HepG2 (cell line): ENCODE measurements around the gene MTHFR. TPM values are rescaled to one million over a fixed set of nuclear protein-coding genes. Genes with fewer than 3 reads are reported as not detected.
A peak's percentile ranks its signal among the peaks of the same experiment; 100 is the strongest.

Experiments used
- AHR ChIP-seq: IDR thresholded peaks from 2 replicates; pipeline ENCODE4 v1.6.1; 2018; ENCODE audit warnings: missing genetic modification reagents, missing compliant biosample characterization
- GFI1 ChIP-seq: sonication (generic); formaldehyde crosslinking; IDR thresholded peaks from 2 replicates; pipeline ENCODE4 v1.5.0; 2020; ENCODE audit warnings: missing genetic modification reagents, mild to moderate bottlenecking, borderline replicate concordance
- HMG20A ChIP-seq: IDR thresholded peaks from 2 replicates; pipeline ENCODE4 v1.6.1; 2016; ENCODE audit warnings: borderline replicate concordance
- KLF9 ChIP-seq: IDR thresholded peaks from 2 replicates; pipeline ENCODE4 v1.6.1; 2016; ENCODE audit warnings: low read depth
- NBN ChIP-seq: fragments of 450-650 bp; conservative IDR thresholded peaks from 2 replicates; pipeline ENCODE4 v1.6.1; 2017
- RAD21 ChIP-seq: fragments of 450-650 bp; formaldehyde crosslinking; IDR thresholded peaks from 2 replicates; pipeline ENCODE4 v1.5.0; 2020; ENCODE audit warnings: mild to moderate bottlenecking
- SSRP1 ChIP-seq: IDR thresholded peaks from 2 replicates; pipeline ENCODE4 v1.6.1; 2016; ENCODE audit warnings: control low read depth
- TEAD2 ChIP-seq: sonication (generic); formaldehyde crosslinking; IDR thresholded peaks from 2 replicates; pipeline ENCODE4 v1.9.0; 2021; ENCODE audit warnings: missing genetic modification reagents
- THYN1 ChIP-seq: sonication (generic); formaldehyde crosslinking; IDR thresholded peaks from 2 replicates; pipeline ENCODE4 v1.8.1; 2023; ENCODE audit warnings: low read depth, mild to moderate bottlenecking, moderate library complexity, missing genetic modification reagents, borderline replicate concordance
- ZNF24 ChIP-seq: fragments of 450-650 bp; IDR thresholded peaks from 2 replicates; pipeline ENCODE4 v1.6.1; 2017; ENCODE audit warnings: antibody characterized with exemption, mild to moderate bottlenecking
- ZNF282 ChIP-seq: fragments of 450-650 bp; IDR thresholded peaks from 2 replicates; pipeline ENCODE4 v1.6.1; 2018; ENCODE audit not compliant: partially characterized antibody
- ZNF383 ChIP-seq: sonication (generic); formaldehyde crosslinking; IDR thresholded peaks from 2 replicates; pipeline ENCODE4 v1.4.0; 2020; ENCODE audit warnings: missing genetic modification reagents, mild to moderate bottlenecking, borderline replicate concordance
- ZNF788 ChIP-seq: sonication (generic); formaldehyde crosslinking; IDR thresholded peaks from 2 replicates; pipeline ENCODE4 v1.5.0; 2020; ENCODE audit warnings: mild to moderate bottlenecking, missing genetic modification reagents, borderline replicate concordance
- ZSCAN12 ChIP-seq: sonication (generic); formaldehyde crosslinking; IDR thresholded peaks from 2 replicates; pipeline ENCODE4 v1.9.0; 2021; ENCODE audit warnings: mild to moderate bottlenecking, missing genetic modification reagents
- polyA plus RNA-seq, 8 experiments: library from polyadenylated mRNA; depleted of rRNA in 3 of 8; stranded (reverse) in 7 of 8; unstranded in 1 of 8; fragments of >200 nt; fragmentation: Illumina TruSeq in 4 of 8; extraction: Trizol in 4 of 8; gene quantifications; 2 replicates each; pipeline versions ENCODE4 v1.2.1 to v1.2.3, GENCODE V29; 2011 to 2016; ENCODE audit warnings: low read depth in 4 of 8, missing spikeins in 1 of 8, mixed read lengths in 1 of 8; ENCODE audit not compliant: insufficient read depth in 1 of 8
- total RNA-seq, 5 experiments: library from RNA; depleted of rRNA; stranded (reverse); fragments of >200 nt; fragmentation: Illumina TruSeq; extraction: Trizol; gene quantifications; 2 replicates each; pipeline ENCODE4 v1.2.3, GENCODE V29; 2016; ENCODE audit warnings: low read depth in 1 of 5
- TF ChIP-seq, protein P1 (sequence below), 2 experiments: IDR thresholded peaks; 2 replicates each; pipeline ENCODE4 v1.6.1; 2011 to 2012; ENCODE audit warnings: low read length in 2 of 2, borderline replicate concordance in 1 of 2, low read depth in 1 of 2, mild to moderate bottlenecking in 1 of 2, moderate library complexity in 1 of 2
- TF ChIP-seq, protein P2 (sequence below): sonication (generic); formaldehyde crosslinking; IDR thresholded peaks from 2 replicates; pipeline ENCODE4 v1.5.1; 2020; ENCODE audit warnings: mild to moderate bottlenecking, missing genetic modification reagents, moderate library complexity
- TF ChIP-seq, protein P3 (sequence below): sonication (generic); formaldehyde crosslinking; IDR thresholded peaks from 2 replicates; pipeline ENCODE4 v1.5.0; 2020; ENCODE audit warnings: mild to moderate bottlenecking, missing genetic modification reagents
- TF ChIP-seq, protein P4 (sequence below): IDR thresholded peaks from 2 replicates; pipeline ENCODE4 v1.6.1; 2016; ENCODE audit warnings: low read depth, borderline replicate concordance
- TF ChIP-seq, protein P5 (sequence below): sonication (generic); formaldehyde crosslinking; IDR thresholded peaks from 2 replicates; pipeline ENCODE4 v1.5.1; 2020; ENCODE audit warnings: mild to moderate bottlenecking, missing genetic modification reagents, moderate library complexity

Gene MTHFR
- total and polyA plus RNA-seq, 2 of the 13 experiments (the other 11 are each of a cell fraction or from before 2014, with no cell fraction given) = 3.8 to 8.2 TPM

DNA sequence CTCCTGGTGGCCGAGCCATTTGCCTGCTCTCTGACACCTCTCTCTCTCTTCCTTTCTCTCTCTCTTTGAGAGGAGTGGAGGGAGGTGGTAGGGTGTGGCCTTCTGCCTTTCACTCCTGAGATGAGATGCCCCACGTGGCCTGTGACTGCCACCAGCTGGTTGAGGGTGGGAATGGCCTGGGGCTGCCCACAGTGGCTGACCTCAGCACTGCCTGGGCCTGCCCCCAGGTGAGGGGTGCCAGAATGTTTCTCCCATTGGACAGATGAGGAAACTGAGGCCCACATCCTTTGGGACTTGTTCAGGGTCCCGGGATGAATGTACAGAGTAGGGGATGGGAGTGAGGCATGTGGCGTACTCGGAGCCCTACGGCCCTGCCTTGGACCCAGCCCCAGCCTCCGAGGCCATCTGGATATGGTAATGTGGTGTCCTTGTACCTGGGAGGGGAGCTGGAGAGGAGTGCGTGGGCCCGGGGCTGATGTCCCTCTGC lies 56.5 kb downstream of the MTHFR start (continued):
- TF ChIP-seq, protein P1, sequence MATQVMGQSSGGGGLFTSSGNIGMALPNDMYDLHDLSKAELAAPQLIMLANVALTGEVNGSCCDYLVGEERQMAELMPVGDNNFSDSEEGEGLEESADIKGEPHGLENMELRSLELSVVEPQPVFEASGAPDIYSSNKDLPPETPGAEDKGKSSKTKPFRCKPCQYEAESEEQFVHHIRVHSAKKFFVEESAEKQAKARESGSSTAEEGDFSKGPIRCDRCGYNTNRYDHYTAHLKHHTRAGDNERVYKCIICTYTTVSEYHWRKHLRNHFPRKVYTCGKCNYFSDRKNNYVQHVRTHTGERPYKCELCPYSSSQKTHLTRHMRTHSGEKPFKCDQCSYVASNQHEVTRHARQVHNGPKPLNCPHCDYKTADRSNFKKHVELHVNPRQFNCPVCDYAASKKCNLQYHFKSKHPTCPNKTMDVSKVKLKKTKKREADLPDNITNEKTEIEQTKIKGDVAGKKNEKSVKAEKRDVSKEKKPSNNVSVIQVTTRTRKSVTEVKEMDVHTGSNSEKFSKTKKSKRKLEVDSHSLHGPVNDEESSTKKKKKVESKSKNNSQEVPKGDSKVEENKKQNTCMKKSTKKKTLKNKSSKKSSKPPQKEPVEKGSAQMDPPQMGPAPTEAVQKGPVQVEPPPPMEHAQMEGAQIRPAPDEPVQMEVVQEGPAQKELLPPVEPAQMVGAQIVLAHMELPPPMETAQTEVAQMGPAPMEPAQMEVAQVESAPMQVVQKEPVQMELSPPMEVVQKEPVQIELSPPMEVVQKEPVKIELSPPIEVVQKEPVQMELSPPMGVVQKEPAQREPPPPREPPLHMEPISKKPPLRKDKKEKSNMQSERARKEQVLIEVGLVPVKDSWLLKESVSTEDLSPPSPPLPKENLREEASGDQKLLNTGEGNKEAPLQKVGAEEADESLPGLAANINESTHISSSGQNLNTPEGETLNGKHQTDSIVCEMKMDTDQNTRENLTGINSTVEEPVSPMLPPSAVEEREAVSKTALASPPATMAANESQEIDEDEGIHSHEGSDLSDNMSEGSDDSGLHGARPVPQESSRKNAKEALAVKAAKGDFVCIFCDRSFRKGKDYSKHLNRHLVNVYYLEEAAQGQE (IDR thresholded peaks at IDR 0.05; ENCODE audit: borderline replicate concordance in 1 of 2, low read depth in 1 of 2, low read length in 2 of 2) = no peak
- TF ChIP-seq, protein P2, sequence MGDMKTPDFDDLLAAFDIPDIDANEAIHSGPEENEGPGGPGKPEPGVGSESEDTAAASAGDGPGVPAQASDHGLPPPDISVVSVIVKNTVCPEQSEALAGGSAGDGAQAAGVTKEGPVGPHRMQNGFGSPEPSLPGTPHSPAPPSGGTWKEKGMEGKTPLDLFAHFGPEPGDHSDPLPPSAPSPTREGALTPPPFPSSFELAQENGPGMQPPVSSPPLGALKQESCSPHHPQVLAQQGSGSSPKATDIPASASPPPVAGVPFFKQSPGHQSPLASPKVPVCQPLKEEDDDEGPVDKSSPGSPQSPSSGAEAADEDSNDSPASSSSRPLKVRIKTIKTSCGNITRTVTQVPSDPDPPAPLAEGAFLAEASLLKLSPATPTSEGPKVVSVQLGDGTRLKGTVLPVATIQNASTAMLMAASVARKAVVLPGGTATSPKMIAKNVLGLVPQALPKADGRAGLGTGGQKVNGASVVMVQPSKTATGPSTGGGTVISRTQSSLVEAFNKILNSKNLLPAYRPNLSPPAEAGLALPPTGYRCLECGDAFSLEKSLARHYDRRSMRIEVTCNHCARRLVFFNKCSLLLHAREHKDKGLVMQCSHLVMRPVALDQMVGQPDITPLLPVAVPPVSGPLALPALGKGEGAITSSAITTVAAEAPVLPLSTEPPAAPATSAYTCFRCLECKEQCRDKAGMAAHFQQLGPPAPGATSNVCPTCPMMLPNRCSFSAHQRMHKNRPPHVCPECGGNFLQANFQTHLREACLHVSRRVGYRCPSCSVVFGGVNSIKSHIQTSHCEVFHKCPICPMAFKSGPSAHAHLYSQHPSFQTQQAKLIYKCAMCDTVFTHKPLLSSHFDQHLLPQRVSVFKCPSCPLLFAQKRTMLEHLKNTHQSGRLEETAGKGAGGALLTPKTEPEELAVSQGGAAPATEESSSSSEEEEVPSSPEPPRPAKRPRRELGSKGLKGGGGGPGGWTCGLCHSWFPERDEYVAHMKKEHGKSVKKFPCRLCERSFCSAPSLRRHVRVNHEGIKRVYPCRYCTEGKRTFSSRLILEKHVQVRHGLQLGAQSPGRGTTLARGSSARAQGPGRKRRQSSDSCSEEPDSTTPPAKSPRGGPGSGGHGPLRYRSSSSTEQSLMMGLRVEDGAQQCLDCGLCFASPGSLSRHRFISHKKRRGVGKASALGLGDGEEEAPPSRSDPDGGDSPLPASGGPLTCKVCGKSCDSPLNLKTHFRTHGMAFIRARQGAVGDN (CRISPR knock-in tag) = peak; percentile 34; the same call in 1 of the 2 replicates
- TF ChIP-seq AHR (CRISPR knock-in tag) (no peak), HMG20A (CRISPR knock-in tag) (no peak), RAD21 (CRISPR knock-in tag) (peak; percentile 68), ZNF282 (no peak), ZSCAN12 (CRISPR knock-in tag) (no peak), NBN (no peak), ZNF788 (CRISPR knock-in tag) (no peak), THYN1 (CRISPR knock-in tag) (no peak), ZNF383 (CRISPR knock-in tag) (no peak), GFI1 (no peak), ZNF24 (no peak), TEAD2 (CRISPR knock-in tag) (no peak), KLF9 (CRISPR knock-in tag) (no peak), SSRP1 (CRISPR knock-in tag) (no peak)
- TF ChIP-seq, protein P3, sequence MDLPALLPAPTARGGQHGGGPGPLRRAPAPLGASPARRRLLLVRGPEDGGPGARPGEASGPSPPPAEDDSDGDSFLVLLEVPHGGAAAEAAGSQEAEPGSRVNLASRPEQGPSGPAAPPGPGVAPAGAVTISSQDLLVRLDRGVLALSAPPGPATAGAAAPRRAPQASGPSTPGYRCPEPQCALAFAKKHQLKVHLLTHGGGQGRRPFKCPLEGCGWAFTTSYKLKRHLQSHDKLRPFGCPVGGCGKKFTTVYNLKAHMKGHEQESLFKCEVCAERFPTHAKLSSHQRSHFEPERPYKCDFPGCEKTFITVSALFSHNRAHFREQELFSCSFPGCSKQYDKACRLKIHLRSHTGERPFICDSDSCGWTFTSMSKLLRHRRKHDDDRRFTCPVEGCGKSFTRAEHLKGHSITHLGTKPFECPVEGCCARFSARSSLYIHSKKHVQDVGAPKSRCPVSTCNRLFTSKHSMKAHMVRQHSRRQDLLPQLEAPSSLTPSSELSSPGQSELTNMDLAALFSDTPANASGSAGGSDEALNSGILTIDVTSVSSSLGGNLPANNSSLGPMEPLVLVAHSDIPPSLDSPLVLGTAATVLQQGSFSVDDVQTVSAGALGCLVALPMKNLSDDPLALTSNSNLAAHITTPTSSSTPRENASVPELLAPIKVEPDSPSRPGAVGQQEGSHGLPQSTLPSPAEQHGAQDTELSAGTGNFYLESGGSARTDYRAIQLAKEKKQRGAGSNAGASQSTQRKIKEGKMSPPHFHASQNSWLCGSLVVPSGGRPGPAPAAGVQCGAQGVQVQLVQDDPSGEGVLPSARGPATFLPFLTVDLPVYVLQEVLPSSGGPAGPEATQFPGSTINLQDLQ (CRISPR knock-in tag) = no peak
- TF ChIP-seq, protein P4, sequence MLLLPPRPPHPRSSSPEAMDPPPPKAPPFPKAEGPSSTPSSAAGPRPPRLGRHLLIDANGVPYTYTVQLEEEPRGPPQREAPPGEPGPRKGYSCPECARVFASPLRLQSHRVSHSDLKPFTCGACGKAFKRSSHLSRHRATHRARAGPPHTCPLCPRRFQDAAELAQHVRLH (CRISPR knock-in tag) = no peak
- TF ChIP-seq, protein P5, sequence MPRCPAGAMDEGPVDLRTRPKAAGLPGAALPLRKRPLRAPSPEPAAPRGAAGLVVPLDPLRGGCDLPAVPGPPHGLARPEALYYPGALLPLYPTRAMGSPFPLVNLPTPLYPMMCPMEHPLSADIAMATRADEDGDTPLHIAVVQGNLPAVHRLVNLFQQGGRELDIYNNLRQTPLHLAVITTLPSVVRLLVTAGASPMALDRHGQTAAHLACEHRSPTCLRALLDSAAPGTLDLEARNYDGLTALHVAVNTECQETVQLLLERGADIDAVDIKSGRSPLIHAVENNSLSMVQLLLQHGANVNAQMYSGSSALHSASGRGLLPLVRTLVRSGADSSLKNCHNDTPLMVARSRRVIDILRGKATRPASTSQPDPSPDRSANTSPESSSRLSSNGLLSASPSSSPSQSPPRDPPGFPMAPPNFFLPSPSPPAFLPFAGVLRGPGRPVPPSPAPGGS (CRISPR knock-in tag) = no peak
